GM19397 (cell line): Measurements from ENCODE around the gene SENP3.

Source experiments
- ATAC-seq: cut with Tn5 transposase; IDR thresholded peaks from one replicate; pipeline ENCODE4 v1.9.1; 2021; ENCODE audit warnings: mild to moderate bottlenecking, moderate library complexity; ENCODE audit not compliant: unreplicated experiment

Gene SENP3

DNA sequence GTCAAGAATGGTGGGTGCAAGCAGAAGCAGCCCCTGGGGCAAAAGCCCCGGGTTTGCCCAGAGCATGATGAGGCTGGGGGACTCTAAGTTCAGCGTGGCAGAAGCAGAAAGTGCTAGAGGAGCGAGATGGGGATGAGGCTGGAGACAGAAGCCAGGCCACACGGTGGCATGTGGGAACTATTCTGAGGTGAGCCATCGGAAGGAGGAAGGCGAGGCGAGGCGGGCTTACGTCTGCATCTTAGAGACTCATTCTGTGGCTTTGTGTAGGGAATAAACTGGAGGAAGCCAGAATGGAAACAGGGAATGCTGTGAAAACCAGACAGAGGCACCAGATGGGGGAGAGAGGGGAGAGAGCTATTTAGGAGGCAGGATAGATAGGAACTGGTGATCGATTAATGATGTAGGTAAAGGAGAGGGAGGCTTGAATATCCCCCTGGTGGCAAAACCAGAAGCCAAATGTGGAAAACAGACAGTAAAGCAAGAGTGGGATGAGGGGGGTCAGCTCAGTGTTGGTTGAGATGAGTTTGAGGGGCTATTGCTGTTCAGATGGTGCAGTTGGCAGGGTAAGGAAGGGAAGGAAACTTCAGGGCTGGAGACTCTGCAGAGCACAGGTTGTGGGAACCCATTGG, 6.3 kb upstream of the SENP3 start:
- ATAC-seq: no peak

GRCh38 chr17:7556627-7557026, 5.1 kb upstream of the SENP3 start:
- ATAC-seq: no peak

- ATAC-seq: no peak
Measured at GRCh38 chr17:7557147-7557764, 4.5 kb upstream of the SENP3 start.

DNA sequence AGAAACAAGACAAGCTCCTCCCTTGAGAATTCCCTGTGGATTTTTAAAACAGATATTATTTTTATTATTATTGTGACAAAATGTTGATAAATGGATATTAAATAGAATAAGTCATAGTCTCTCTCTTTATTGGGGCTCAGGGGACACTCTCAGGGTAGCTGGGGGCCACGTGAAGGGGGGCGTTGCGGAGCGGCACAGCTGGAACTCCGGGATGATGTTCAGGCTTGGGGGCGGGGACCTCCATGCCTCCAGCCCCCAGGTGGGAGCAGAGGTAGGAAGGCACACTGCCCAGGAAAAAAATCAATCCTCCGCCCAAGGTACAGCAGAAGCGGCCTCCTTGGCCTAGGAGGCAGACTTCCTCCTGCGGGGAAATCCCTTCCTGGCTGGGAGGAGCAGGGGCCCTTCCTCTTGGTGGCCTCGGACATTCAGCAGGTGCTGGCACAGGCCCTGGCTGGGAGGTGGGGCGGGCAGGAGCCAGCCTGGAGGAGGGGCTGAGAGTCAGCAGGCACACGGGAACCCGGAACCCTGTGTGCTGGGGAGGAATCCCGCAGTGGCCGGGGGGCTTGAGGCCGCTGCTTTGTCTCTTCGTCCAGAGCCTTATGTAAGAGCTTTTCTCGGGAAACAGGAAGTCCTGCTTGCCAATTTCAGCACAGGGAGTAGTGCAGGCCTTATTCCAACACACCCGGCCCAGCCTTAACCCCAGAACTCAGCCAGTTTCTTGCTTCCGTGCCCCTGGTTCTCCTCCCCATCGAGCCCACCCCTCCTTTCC, 3.8 kb upstream of the SENP3 start:
- ATAC-seq: no peak

GRCh38 chr17:7558544-7559319, 3.0 kb upstream of the SENP3 start, which contains the start of gene TNFSF13:
Gene TNFSF13, plus strand, starts transcription at chr17:7558750. Its CDS starts 290 bp downstream, at chr17:7559040.
- ATAC-seq: no peak

GRCh38 chr17:7559320-7560171, 2.2 kb upstream of the SENP3 start:
- no peak for ATAC-seq

- no peak for ATAC-seq
Measured at GRCh38 chr17:7560172-7561027, 1.3 kb upstream of the SENP3 start.

DNA sequence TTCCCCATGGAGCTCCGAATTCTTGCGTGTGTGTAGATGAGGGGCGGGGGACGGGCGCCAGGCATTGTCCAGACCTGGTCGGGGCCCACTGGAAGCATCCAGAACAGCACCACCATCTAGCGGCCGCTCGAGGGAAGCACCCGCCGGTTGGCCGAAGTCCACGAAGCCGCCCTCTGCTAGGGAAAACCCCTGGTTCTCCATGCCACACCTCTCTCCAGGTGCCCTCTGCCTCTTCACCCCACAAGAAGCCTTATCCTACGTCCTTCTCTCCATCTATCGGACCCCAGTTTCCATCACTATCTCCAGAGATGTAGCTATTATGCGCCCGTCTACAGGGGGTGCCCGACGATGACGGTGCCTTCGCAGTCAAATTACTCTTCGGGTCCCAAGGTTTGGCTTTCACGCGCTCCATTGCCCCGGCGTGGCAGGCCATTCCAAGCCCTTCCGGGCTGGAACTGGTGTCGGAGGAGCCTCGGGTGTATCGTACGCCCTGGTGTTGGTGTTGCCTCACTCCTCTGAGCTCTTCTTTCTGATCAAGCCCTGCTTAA, 617 bp upstream of the SENP3 start:
- ATAC-seq: peak; percentile 43

DNA sequence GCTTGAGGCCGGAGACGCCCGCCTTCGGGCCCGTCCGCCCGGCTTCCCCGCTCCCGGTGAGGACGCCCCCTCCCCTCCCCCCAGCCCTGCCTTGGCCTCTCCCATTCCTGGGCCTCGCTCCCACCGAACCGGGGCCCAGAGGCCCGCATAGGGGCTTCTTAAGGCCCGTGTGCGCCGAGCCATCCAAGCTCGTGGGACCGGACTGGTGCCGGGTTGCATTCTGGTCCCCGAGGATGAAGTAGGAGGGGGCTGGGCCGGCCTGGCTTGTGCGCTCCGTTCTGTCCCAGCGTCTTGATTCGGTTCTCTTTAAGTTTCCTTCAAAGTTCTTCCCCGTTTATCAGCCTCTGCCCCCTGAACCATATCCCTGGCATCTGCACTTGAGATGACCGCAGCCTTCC, 488 bp downstream of the SENP3 start:
- ATAC-seq: peak; percentile 7

- ATAC-seq: no peak
Measured at GRCh38 chr17:7563115-7563869, 1.6 kb downstream of the SENP3 start.

DNA sequence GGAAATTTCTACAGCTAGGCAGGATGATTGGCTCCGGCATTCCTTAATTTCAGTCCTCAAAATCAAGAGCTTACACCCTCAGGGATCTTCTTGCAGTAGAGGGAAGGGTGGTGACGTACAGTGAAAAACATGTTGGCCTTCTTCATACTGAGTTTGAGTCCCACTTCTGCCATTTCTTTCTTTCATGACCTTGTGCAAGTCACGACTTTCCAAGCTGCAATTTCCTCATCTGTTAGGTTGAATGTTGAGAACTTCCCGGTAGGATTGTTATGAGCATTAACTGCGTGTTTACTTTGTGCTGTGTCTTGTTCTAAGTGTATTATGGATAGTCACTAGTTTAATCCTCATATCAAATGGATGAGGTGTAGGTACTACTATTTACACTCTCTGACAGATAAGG, 7.9 kb downstream of the SENP3 start:
- no peak for ATAC-seq

- no peak for ATAC-seq
Measured at GRCh38 chr17:7570351-7570750, 8.6 kb downstream of the SENP3 start.

- no peak for ATAC-seq
Measured at GRCh38 chr17:7572338-7572587, 10.5 kb downstream of the SENP3 start.

DNA sequence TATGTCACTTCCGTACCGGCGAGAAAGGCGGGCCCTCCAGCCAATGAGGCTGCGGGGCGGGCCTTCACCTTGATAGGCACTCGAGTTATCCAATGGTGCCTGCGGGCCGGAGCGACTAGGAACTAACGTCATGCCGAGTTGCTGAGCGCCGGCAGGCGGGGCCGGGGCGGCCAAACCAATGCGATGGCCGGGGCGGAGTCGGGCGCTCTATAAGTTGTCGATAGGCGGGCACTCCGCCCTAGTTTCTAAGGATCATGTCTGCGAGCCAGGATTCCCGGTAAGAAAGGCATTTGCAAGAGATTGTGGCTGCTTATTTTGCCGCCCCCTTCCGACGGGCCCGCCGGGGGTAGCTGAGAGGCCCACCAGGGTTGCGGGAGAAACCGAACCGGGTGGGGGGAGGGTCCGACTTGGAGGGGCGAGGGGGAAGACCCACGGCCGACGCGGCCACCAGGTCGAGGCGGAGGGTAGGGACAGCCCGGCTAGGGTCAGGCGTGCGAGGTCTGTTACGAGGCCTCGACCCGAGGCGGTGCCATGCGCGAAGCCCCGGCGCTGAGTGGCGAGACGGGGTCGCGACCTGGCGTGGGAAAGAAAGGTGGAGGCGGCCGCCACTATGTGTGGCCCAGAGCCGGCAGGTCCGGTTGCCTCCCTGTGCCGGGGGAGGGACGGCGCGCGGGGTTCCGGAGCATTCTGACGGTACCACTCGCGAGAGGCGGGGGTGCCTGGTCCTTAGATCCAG, 11.0 kb downstream of the SENP3 start:
- peak; percentile 91 for ATAC-seq

GRCh38 chr17:7573324-7574080, 11.8 kb downstream of the SENP3 start:
- ATAC-seq: no peak

- ATAC-seq: no peak
Measured at GRCh38 chr17:7574176-7574953, 12.6 kb downstream of the SENP3 start.

DNA sequence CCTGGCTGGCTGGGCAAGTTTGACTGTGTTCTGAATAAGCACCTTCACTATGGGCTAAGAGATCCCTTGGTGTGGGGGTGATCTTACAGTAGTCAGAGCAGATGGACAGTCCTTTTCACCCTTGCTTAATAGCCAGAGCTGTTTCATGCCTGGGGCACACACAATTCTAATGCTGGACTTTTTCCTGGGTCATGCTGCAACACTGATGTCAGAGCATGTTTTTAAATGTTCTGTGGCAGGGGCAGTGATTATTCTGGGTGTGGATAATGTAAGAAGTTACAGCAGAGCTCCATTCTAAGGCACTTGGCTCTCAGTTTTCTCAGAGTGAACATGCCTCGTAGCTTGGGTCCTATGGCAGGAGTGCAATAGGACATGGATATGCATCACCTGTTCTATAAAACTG, 13.8 kb downstream of the SENP3 start:
- ATAC-seq: no peak
